ENCODE measurements around the gene DNAJB12.
A peak's percentile ranks its signal among the peaks of the same experiment; 100 is the strongest.
"Not testable (repeated sequence)": the region's sequence is repeated elsewhere in the genome, so short reads cannot be mapped to it uniquely, and the experiment has no call there.

Gene DNAJB12

GRCh38 chr10:72315611-72316385, 38.9 kb downstream of the DNAJB12 start:
- no peak for DNase-seq

- no peak for DNase-seq
These were observed 39.7 kb downstream of the DNAJB12 start for GRCh38 chr10:72315054-72315453.

GRCh38 chr10:72314263-72314662, 40.5 kb downstream of the DNAJB12 start:
- no peak for DNase-seq

GRCh38 chr10:72312865-72313391, 41.8 kb downstream of the DNAJB12 start:
- no peak for DNase-seq

GRCh38 chr10:72311667-72312066, 43.1 kb downstream of the DNAJB12 start:
- DNase-seq: no peak

GRCh38 chr10:72310636-72311035, 44.1 kb downstream of the DNAJB12 start:
- no peak for DNase-seq

GRCh38 chr10:72310241-72310633, 44.5 kb downstream of the DNAJB12 start:
- no peak for DNase-seq

- no peak for DNase-seq
These were observed 45.2 kb downstream of the DNAJB12 start for GRCh38 chr10:72309290-72310240.

- no peak for DNase-seq
These were observed 46.3 kb downstream of the DNAJB12 start for GRCh38 chr10:72308320-72308987.

GRCh38 chr10:72307711-72308110, 47.0 kb downstream of the DNAJB12 start:
- not testable (repeated sequence) for DNase-seq

GRCh38 chr10:72306215-72306760, 48.4 kb downstream of the DNAJB12 start:
- no peak for DNase-seq

GRCh38 chr10:72303424-72304128, 51.1 kb downstream of the DNAJB12 start:
- DNase-seq: no peak

GRCh38 chr10:72298592-72299519, 55.9 kb downstream of the DNAJB12 start:
- no peak for DNase-seq

- peak; percentile 96 for DNase-seq
These were observed 56.7 kb downstream of the DNAJB12 start for GRCh38 chr10:72297805-72298591.

- no peak for DNase-seq
These were observed 57.4 kb downstream of the DNAJB12 start for GRCh38 chr10:72297281-72297804.

GRCh38 chr10:72296829-72297280, 57.9 kb downstream of the DNAJB12 start:
- not testable (repeated sequence) for DNase-seq

- no peak for DNase-seq
These were observed 59.3 kb downstream of the DNAJB12 start for GRCh38 chr10:72295330-72295910.

- DNase-seq: no peak
These were observed 62.5 kb downstream of the DNAJB12 start for GRCh38 chr10:72292223-72292691.

- DNase-seq: no peak
These were observed 63.6 kb downstream of the DNAJB12 start for GRCh38 chr10:72291019-72291532.
